GM12878 (cell line): ENCODE data around the gene FNDC3A. TPM values are rescaled to one million over a fixed set of nuclear protein-coding genes. Genes with fewer than 3 reads are reported as not detected.

Source experiments
- CHD4 ChIP-seq: fragments of 200-600 bp; sonication (generic); IDR thresholded peaks from 2 replicates; pipeline ENCODE4 v1.6.1; 2016; ENCODE audit warnings: mild to moderate bottlenecking
- ESRRA ChIP-seq: IDR thresholded peaks from 2 replicates; pipeline ENCODE4 v1.6.1; 2012; ENCODE audit warnings: mild to moderate bottlenecking, low read length, improper control_type of control experiment
- FOS ChIP-seq: IDR thresholded peaks from 3 replicates; pipeline ENCODE4 v1.6.1; 2011; ENCODE audit warnings: borderline replicate concordance; ENCODE audit not compliant: insufficient read length; ENCODE audit errors: extremely low read depth
- GATAD2B ChIP-seq: fragments of 450-650 bp; conservative IDR thresholded peaks from 2 replicates; pipeline ENCODE4 v1.6.1; 2017; ENCODE audit warnings: low read depth, mild to moderate bottlenecking, moderate library complexity
- HCFC1 ChIP-seq: fragments of 150-350 bp; IDR thresholded peaks from 2 replicates; pipeline ENCODE4 v1.6.1; 2014; ENCODE audit warnings: low read length
- HDAC6 ChIP-seq: fragments of 200-600 bp; sonication (generic); IDR thresholded peaks from one replicate; pipeline ENCODE4 v1.8.0; 2017; ENCODE audit warnings: antibody characterized with exemption; ENCODE audit not compliant: unreplicated experiment
- IKZF2 ChIP-seq, 2 experiments: fragments of 450-650 bp; IDR thresholded peaks; 2 replicates each; pipeline ENCODE4 v1.6.1; 2017; ENCODE audit warnings: mild to moderate bottlenecking in 2 of 2, moderate library complexity in 2 of 2
- JUNB ChIP-seq: IDR thresholded peaks from 2 replicates; pipeline ENCODE4 v1.6.1; 2016; ENCODE audit warnings: antibody characterized with exemption, mild to moderate bottlenecking
- KDM1A ChIP-seq: fragments of 200-600 bp; sonication (generic); IDR thresholded peaks from 2 replicates; pipeline ENCODE4 v1.6.1; 2016; ENCODE audit warnings: borderline replicate concordance
- MXI1 ChIP-seq: fragments of 150-350 bp; IDR thresholded peaks from 2 replicates; pipeline ENCODE4 v1.6.1; 2011; ENCODE audit warnings: low read depth, mild to moderate bottlenecking, inconsistent platforms, low read length, improper control_type of control experiment
- MYC ChIP-seq: IDR thresholded peaks from 2 replicates; pipeline ENCODE4 v1.6.1; 2011; ENCODE audit warnings: mild to moderate bottlenecking, low read length, moderate library complexity, inconsistent platforms; ENCODE audit not compliant: insufficient read depth, insufficient replicate concordance, insufficient read length, severe bottlenecking
- NFIC ChIP-seq: IDR thresholded peaks from 2 replicates; pipeline ENCODE4 v1.6.1; 2012; ENCODE audit warnings: low read depth, mild to moderate bottlenecking, inconsistent platforms, low read length, moderate library complexity
- NFXL1 ChIP-seq: fragments of 450-650 bp; IDR thresholded peaks from 2 replicates; pipeline ENCODE4 v1.6.1; 2017; ENCODE audit warnings: antibody characterized with exemption, mild to moderate bottlenecking, borderline replicate concordance
- NR2C1 ChIP-seq: fragments of 450-650 bp; IDR thresholded peaks from 2 replicates; pipeline ENCODE4 v1.6.1; 2017; ENCODE audit warnings: antibody characterized with exemption, mild to moderate bottlenecking, moderate library complexity
- POLR2A ChIP-seq: IDR thresholded peaks from 2 replicates; pipeline ENCODE4 v1.6.1; 2011; ENCODE audit warnings: low read depth, mild to moderate bottlenecking, low read length
- RAD21 ChIP-seq: IDR thresholded peaks from 2 replicates; pipeline ENCODE4 v1.6.1; 2011; ENCODE audit warnings: mild to moderate bottlenecking, low read depth, low read length, moderate library complexity; ENCODE audit not compliant: insufficient read depth
- RUNX3 ChIP-seq: IDR thresholded peaks from 2 replicates; pipeline ENCODE4 v1.6.1; 2012; ENCODE audit warnings: low read length, inconsistent platforms
- TCF7 ChIP-seq: IDR thresholded peaks from 2 replicates; pipeline ENCODE4 v1.6.1; 2014; ENCODE audit warnings: antibody characterized with exemption, borderline replicate concordance
- WRNIP1 ChIP-seq: IDR thresholded peaks from 2 replicates; pipeline ENCODE4 v1.6.1; 2011; ENCODE audit warnings: low read depth, low read length, improper control_type of control experiment, borderline replicate concordance
- YY1 ChIP-seq: IDR thresholded peaks from 2 replicates; pipeline ENCODE4 v1.6.1; 2011; ENCODE audit warnings: low read depth, mild to moderate bottlenecking, low read length
- polyA plus RNA-seq, 11 experiments: library from polyadenylated mRNA; depleted of rRNA in 4 of 11; unstranded in 6 of 11; stranded (reverse) in 5 of 11; fragments of >200 nt; fragmentation: Nextera tagmentation in 4 of 11; fragmentation: Illumina TruSeq in 1 of 11; extraction: Ambion mirVana in 4 of 11; extraction: Trizol in 1 of 11; gene quantifications; 1 replicate in 1 of 11; 2 replicates in 10 of 11; pipeline versions ENCODE4 v1.2.1 to v1.2.3, GENCODE V29; 2011 to 2016; ENCODE audit warnings: inconsistent platforms in 2 of 11, missing spikeins in 2 of 11, low read depth in 1 of 11
- total RNA-seq, 4 experiments: library from RNA; depleted of rRNA in 3 of 4; stranded (reverse); fragments of >200 nt in 3 of 4; fragmentation: Illumina TruSeq in 1 of 4; extraction: Trizol in 1 of 4; gene quantifications; 2 replicates each; pipeline versions ENCODE4 v1.2.1 to v1.2.3, GENCODE V29; 2013 to 2021
- TF ChIP-seq, protein P1 (sequence below): fragments of 450-650 bp; formaldehyde crosslinking; IDR thresholded peaks from 2 replicates; pipeline ENCODE4 v1.4.0; 2020; ENCODE audit warnings: mild to moderate bottlenecking, moderate library complexity
- TF ChIP-seq, protein P2 (sequence below): IDR thresholded peaks from 2 replicates; pipeline ENCODE4 v1.6.1; 2011; ENCODE audit warnings: borderline replicate concordance, low read depth, mild to moderate bottlenecking, moderate library complexity, mixed read lengths, low read length; ENCODE audit not compliant: insufficient read depth; ENCODE audit errors: extremely low read length
- TF ChIP-seq, protein P3 (sequence below): fragments of 450-650 bp; IDR thresholded peaks from 2 replicates; pipeline ENCODE4 v1.6.1; 2017; ENCODE audit warnings: mild to moderate bottlenecking

Gene FNDC3A
- total and polyA plus RNA-seq, 10 of the 15 experiments (the other 5 are each of a cell fraction or from before 2014, with no cell fraction given): 6.3 to 46.4 (median 22.8) TPM

DNA sequence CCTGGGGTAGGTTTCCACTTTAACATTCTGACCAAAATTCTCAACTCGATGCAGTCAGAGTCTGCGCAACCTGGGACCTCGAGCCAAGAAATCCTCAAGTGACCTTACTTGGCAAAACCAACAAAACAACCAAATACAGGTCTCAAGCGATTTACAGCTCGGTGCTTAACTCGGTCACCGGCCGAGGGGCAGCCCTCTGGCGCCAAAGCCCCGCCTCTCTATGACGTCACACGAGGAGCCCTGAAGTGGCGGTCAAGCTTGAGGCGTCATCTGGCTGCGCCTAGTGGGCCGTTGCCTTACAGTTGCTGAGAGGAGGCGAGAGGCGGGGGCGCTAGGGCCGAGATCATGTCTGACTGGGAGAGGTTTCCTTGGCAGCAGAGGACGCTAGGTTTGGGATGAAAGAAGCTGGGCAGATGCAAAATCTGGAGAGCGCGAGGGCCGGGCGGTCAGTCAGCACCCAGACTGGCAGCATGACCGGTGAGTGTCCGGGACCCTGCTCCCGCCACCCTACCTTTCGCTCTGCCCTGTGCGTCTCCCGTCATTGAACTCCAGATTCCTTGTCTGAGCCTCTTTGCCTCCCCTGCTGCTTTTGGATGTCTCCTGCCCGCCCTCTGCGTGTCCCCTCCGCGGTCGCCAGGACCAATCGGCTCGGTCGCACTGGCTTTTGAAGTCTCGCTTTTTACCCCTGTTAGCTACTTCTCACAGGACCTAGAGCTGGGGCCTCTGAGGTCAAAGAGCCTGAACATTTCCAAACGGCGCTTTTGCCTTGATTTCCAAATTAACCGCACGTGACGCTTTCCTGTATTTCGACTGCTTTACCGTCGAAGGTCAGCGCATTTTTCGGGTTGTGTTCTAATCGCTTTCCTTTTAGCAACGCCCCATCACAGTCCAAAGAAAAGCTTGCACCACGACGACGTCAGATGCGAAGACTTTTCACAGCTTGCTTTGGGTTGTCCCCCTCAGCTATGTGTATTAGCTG is 272.2 kb downstream of the FNDC3A start, which contains the start of gene CDADC1 (continued):
- peak; percentile 48; the same call in 1 of the 2 replicates for TF ChIP-seq GATAD2B
- TF ChIP-seq YY1: peak; percentile 74
- no peak for TF ChIP-seq MYC
- TF ChIP-seq CHD4: no peak
- no peak for TF ChIP-seq NR2C1
- TF ChIP-seq NFXL1: no peak
- no peak for TF ChIP-seq HDAC6
- TF ChIP-seq TCF7: no peak
- no peak for TF ChIP-seq JUNB
- TF ChIP-seq KDM1A: no peak
- TF ChIP-seq FOS: no peak
- TF ChIP-seq, protein P1, sequence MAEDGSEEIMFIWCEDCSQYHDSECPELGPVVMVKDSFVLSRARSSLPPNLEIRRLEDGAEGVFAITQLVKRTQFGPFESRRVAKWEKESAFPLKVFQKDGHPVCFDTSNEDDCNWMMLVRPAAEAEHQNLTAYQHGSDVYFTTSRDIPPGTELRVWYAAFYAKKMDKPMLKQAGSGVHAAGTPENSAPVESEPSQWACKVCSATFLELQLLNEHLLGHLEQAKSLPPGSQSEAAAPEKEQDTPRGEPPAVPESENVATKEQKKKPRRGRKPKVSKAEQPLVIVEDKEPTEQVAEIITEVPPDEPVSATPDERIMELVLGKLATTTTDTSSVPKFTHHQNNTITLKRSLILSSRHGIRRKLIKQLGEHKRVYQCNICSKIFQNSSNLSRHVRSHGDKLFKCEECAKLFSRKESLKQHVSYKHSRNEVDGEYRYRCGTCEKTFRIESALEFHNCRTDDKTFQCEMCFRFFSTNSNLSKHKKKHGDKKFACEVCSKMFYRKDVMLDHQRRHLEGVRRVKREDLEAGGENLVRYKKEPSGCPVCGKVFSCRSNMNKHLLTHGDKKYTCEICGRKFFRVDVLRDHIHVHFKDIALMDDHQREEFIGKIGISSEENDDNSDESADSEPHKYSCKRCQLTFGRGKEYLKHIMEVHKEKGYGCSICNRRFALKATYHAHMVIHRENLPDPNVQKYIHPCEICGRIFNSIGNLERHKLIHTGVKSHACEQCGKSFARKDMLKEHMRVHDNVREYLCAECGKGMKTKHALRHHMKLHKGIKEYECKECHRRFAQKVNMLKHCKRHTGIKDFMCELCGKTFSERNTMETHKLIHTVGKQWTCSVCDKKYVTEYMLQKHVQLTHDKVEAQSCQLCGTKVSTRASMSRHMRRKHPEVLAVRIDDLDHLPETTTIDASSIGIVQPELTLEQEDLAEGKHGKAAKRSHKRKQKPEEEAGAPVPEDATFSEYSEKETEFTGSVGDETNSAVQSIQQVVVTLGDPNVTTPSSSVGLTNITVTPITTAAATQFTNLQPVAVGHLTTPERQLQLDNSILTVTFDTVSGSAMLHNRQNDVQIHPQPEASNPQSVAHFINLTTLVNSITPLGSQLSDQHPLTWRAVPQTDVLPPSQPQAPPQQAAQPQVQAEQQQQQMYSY: no peak
- peak; percentile 44; the same call in 1 of the 2 replicates for TF ChIP-seq WRNIP1
- no peak for TF ChIP-seq NFIC
- no peak for TF ChIP-seq RAD21
- TF ChIP-seq HCFC1: peak; percentile 73
- no peak; a peak in 1 of 4 replicates for TF ChIP-seq IKZF2 (IDR thresholded peaks at IDR 0.05)
- TF ChIP-seq, protein P2, sequence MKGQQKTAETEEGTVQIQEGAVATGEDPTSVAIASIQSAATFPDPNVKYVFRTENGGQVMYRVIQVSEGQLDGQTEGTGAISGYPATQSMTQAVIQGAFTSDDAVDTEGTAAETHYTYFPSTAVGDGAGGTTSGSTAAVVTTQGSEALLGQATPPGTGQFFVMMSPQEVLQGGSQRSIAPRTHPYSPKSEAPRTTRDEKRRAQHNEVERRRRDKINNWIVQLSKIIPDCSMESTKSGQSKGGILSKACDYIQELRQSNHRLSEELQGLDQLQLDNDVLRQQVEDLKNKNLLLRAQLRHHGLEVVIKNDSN: no peak
- TF ChIP-seq, protein P3, sequence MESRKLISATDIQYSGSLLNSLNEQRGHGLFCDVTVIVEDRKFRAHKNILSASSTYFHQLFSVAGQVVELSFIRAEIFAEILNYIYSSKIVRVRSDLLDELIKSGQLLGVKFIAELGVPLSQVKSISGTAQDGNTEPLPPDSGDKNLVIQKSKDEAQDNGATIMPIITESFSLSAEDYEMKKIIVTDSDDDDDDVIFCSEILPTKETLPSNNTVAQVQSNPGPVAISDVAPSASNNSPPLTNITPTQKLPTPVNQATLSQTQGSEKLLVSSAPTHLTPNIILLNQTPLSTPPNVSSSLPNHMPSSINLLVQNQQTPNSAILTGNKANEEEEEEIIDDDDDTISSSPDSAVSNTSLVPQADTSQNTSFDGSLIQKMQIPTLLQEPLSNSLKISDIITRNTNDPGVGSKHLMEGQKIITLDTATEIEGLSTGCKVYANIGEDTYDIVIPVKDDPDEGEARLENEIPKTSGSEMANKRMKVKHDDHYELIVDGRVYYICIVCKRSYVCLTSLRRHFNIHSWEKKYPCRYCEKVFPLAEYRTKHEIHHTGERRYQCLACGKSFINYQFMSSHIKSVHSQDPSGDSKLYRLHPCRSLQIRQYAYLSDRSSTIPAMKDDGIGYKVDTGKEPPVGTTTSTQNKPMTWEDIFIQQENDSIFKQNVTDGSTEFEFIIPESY: no peak
- TF ChIP-seq POLR2A: peak; percentile 93
- TF ChIP-seq RUNX3: peak; percentile 88
- TF ChIP-seq ESRRA: no peak
- peak; percentile 80 for TF ChIP-seq MXI1
